Stimulated activated CD4-positive, alpha-beta T cell treated with anti-CD3 and anti-CD28 coated beads, Interleukin-1b, Interleukin-23, amount 100 ng/mL, for 4 hours (primary cell): Measurements from ENCODE around the gene TPRKB.
"Not testable (repeated sequence)": the region's sequence is repeated elsewhere in the genome, so short reads cannot be mapped to it uniquely, and the experiment has no call there.

Source experiments
- DNase-seq, 2 donors: peaks; one replicate each; pipeline ENCODE4 v3.0.0-alpha.2; 2020; ENCODE audit warnings: low read depth in 2 of 2

The TPRKB gene

DNA sequence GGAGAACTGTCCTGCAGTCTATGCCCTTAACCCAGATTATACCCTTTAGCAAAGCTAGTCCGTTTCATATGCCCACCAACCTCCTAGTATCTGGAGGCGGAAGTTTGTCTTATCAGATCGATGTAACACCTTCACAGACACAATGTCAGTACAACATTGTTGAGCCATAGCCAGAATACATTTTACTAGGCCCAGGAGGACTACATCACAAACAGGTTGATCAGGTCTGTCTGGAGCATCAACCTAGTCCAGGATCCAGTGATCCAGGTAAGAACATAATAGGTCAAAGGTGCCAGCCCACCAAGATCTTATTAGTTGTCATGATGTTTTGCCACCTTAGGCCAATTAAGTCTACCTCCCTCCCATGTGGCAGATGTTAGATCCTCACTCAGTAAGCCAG lies 2.0 kb upstream of the TPRKB start:
- DNase-seq: no peak

DNA sequence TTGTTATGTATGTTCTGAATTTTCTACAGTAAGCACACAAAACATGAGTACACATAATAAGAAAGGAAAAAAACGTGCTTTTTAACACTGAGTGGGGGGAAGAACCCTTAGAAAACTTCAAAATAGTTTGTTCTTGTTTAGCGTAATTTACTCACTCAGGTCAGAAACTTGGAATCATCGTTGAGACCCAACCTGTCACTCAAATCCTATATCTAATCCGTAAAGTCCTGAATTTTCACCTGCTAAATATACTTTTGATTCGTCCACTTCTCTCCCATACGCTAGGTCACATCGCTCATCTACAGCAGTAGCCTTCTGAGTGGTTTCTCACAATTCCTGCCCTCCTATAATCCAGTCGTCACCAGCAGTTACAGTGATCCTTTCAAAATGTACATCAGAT lies 767 bp downstream of the TPRKB start:
- DNase-seq: no peak

DNA sequence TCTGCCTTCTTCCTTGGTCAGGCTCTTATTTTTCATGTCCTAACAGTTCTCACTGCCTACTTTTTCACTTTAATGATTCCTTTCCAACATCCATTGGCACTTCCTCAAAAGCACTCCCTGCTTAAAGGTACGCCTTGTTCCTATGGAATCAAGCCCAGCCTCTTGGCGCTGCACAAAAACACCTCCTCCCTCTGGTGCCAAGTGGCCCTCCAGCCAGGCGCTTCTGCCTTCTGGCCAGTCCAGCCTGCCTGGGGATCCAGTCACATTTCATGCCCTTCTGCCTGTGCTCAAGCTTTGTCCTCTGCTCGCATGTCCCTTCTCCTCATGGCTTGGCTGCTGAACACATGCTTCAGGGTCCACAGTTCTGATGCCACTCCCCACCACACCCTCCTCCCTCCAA lies 6.3 kb downstream of the TPRKB start:
- DNase-seq: no peak

DNA sequence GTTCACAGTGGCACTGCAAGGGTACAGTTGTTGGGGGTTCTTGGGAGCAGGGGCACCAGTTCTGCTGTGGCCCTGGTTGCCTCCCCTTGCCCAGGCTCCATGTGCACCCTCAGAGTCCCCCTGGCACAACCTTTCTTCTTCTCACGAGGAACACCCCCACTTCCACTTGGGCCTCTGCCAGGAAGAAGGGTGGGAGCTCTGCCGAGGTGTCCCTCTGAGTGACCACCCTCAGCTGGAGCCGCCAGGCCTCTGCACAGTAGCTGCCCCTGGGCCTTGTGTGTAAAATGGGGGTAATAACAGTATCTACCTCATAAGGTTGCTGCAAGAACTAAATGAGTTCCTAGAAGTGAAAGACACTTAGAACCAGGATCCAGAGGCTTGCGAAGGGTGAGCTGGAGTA lies 8.4 kb downstream of the TPRKB start:
- no peak for DNase-seq

DNA sequence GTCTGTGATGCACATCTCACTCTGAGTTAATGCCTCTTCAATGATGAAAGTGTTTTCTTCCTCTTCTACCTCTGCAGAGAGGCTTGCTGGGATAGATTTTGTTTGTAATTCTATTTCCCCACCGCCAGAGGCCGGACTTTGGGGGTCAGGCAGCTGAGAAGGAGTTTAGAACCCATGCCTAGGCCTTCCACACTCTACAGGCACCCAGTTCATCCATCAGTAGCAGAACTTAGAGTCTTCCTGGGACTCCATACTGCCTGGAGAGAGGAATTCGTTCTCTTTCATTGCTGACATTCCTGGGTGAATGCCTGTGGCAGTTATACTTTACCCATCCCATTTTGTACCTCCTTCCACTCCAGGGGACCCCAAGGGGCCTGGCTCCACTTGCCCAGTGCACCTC lies 9.1 kb downstream of the TPRKB start:
- DNase-seq: no peak

DNA sequence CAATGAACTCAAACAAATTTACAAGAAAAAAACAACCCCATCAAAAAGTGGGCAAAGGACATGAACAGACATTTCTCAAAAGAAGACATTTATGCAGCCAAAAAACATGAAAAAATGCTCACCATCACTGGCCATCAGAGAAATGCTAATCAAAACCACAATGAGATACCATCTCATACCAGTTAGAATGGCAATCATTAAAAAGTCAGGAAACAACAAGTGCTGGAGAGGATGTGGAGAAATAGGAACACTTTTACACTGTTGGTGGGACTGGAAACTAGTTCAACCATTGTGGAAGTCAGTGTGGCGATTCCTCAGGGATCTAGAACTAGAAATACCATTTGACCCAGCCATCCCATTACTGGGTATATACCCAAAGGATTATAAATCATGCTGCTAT lies 10.5 kb downstream of the TPRKB start:
- not testable (repeated sequence) for DNase-seq

DNA sequence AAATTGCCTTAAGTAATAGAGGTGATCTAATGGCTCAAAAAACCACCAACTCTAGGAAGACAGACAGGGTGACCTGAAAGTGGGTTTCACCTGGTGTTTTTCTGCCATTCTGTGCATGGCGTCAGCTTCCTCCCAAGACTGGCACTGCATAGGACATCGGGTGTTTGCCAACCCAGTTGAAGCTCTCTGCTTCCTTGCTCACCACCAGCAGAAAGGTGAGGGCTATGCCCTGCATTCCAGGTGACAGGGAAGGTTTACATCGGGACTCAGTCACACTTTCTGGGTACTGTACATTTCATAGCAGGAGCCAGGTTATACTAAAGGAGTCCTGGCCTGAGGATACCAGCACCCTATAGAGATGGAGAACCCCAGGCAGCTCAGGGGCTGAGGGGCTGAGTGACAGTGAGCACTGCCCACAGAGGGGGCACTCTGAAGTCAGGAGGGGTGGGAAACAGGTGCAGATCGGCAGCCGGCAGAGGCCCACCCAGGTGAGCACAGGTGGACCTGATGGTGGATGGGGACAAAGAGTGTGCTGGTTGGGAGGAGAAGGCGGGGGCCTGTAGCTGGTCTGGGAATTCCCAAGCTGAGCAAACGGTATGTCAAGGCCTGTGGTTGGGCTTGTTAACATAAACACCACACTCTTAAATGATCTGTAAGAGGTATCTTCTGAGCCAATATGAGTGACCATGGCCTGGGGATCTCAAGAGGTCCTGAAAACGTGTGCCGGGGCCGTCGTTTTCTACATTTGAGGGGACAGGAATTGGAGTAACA lies 18.1 kb downstream of the TPRKB start:
- DNase-seq: no peak

DNA sequence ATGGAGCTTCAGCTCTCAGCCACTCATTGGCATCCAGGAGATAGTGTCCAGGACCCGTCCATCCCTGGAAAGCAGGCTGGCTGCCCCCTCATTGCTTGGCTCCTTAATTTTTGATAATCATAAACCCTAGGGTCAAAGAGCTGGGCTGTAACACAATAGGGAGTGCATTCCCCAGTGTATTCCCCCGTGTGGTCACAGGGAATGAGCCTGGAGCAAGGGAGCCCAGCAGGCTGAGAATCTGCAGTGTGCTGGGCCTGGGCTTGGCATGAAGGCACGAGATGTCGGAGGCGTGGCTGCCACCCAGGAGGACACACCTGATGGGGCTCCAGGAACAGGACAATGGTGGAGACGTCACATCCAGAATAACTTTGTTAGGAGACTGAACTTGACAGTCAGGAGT lies 18.7 kb downstream of the TPRKB start:
- no peak for DNase-seq

DNA sequence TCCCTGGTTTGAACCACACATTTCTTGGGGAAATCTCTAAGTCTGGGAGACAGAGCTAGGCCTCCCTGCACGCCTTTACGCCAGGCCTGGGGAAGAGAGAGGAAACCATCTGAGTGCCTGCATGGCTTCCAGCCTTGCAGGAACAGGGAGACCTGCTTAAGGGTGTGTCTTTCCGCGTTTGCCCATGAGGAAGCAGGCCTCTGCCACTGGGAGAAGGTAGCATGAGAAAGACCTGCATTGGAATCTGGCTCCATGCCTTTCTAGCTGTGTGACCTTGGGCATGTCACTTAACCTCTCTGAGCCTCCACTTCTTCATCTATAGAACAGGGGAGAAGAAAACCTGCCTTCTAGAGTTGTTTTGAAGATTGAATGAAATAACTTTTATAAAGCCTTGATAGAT lies 19.4 kb downstream of the TPRKB start:
- not testable (repeated sequence) for DNase-seq

DNA sequence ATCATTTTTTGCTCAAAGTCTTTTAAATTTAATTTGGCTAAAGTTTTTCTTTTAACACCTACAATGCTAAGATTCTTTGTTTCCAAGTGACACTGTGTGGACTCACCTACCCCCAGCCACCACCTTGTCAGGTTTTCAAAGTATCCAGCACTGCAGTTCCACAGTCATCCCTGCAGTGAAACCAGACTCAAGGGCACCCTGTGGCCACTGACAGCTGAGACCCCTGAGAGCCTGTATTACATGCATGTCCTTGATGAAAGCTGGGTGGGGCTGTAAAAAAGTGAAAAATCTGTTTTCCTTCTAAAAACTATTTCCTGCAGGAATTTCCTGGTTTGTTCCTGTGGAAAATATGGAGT lies 19.9 kb downstream of the TPRKB start:
- no peak for DNase-seq

DNA sequence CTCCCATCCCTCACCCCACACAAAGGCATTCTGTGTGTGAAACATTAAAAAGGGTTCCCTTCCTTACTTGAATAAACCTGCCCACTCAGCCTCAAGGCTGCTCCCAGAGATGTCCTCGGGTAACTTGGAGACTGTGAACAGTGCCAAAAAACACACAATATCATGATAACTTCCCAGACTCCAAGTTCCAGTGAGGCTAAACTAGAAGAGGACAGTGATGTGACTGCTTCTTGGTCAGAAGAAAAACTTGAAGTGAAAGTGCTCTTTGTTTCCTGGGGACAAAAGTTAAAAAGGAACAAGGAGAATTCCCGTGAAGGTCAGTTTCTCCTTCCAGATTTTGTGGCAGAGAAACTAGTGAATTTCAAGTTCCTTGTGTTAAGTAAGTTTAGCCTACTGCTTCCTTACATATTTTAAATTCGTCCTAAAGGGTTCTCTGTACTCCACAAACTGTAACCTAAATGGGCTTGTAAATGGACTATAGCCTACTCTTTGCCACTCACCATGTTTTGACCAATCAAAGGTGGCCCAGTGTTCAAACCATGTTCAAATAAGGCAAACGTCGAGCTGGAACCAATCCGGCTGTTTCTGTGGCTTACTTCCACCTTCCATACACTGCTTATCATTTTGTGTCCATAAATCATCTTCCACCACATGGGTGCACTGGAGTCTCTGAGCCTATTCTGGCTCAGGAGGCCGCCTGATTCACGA lies 20.4 kb downstream of the TPRKB start:
- DNase-seq: no peak

DNA sequence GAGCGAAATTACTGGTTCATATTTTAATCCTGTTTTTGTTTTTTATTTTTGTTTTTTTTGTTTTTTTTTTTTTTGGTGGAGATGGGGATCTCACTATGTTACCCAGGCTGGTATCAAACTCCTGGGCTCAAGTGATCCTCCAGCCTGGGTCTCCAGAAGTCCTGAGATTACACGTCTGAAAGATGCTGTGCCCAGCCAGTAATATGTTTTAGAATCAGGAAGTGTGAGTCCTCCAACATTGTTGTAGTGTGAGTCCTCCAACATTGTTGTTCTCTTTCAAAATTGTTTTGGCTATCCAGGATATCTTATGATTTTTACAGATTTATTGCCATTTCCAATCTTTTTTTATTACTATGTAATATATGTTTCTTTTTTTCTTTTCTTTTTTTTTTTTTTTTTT lies 23.1 kb downstream of the TPRKB start:
- no peak for DNase-seq

DNA sequence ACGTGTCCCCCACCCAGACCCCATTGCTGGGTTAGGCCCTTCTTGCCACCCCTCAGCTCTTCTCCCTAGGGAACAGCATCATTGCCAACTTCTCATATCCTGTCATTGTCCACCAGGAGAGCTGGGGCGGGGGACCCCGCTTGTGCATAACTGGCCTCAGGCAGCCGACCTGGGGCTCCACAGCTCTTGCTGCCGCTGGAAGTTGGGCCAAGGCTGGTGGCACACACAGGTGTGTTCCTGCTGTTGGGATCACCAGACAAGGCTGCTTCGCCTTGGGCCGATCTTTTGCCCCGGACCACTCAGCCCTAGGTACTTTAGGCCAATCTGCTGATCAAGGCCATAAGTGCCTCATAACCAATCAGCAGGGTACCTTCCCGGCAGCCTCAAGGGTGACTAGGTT lies 28.6 kb downstream of the TPRKB start:
- no peak for DNase-seq

DNA sequence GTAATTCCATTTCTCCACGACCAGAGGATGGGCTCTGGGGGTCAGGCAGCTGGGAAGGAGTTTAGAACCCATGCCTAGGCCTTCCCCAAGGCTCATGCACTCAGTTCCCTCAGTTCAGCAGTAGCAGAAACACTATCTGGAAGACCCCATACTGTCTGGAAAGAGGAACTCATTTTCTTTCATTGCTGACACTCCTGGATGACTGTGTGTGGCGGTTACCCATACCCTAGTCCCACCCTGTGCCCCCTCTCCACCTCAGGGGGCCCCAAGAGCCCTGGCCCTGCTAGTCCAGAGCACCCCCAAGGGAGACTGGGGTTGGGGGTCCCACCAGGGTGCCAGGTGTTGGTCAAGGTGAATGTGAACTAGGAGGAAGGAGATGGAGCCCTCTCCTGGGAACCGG lies 29.5 kb downstream of the TPRKB start:
- DNase-seq: no peak

DNA sequence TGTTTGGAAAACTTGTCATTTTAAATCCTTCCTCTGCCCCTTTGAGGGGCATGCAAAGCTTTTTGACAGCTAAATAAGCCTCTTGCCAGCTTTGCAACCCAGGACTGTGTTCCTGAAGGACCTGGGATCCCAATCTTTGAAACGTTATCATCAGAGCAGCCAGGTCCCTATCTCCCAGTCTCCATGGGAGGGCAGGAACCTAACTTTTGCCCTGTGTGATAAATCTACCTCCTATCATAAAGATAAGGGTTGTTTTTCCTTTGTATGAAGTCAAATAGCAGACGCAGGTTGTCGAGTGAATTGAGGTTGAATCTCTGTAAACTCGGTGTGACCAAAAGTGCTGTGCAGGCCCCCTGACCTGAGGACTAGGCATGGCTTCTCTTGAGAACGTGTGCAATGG lies 30.1 kb downstream of the TPRKB start:
- no peak for DNase-seq

DNA sequence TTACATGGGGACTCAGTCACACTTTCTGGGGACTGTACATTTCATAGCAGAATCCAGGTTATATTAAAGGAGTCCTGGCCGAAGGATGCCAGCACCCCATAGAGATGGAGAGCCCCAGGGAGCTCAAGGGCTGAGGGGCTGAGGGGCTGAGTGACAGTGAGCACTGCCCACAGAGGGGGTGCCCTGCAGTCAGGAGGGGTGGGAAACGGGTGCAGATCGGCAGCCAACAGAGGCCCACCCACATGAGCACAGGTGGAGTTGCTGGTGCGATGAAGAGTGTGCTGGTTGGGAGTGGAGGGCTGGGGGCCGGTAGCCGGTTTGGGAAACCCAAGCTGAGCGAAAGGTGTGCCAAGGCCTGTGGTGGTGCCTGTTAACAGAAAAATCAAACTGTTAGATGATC lies 32.1 kb downstream of the TPRKB start:
- DNase-seq: no peak

DNA sequence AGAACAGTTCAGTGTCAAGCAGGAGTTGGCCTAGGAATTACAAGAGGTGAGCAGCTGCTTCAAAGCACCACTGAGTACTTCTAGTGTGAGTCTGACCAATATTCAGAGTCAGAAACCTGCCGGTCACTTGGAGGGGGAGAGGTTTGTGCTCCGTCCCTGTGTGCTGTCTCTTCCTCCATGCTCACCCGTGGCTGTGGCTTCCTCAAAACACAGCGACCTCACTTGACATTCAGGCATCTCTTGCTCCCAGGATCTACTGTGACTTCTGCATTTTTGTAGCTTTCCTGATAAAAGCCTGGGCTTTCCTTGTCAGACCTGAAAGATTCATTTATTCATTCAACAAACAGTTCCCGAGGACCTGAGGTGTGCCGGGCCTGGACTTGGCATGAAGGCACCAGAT lies 32.9 kb downstream of the TPRKB start:
- no peak for DNase-seq

DNA sequence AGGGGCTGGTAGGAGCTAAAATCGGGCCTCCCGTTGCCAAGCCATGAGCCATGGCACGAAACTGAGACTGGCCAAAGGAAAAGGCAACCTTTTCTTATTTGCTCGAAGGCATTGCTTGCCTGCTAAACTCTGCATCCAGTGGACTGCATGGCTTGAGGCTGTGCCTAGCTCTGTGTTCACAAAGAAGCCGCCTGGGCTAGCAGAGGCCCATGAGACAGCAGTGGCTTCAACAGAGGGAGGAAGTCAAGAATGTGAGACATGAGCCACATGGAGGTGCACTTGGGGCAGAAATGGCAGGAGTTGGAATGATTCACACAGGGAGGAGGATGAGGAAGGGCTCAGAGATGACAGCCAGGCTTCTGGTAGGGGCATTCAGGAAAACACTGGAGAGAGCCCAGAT lies 33.5 kb downstream of the TPRKB start:
- no peak for DNase-seq

DNA sequence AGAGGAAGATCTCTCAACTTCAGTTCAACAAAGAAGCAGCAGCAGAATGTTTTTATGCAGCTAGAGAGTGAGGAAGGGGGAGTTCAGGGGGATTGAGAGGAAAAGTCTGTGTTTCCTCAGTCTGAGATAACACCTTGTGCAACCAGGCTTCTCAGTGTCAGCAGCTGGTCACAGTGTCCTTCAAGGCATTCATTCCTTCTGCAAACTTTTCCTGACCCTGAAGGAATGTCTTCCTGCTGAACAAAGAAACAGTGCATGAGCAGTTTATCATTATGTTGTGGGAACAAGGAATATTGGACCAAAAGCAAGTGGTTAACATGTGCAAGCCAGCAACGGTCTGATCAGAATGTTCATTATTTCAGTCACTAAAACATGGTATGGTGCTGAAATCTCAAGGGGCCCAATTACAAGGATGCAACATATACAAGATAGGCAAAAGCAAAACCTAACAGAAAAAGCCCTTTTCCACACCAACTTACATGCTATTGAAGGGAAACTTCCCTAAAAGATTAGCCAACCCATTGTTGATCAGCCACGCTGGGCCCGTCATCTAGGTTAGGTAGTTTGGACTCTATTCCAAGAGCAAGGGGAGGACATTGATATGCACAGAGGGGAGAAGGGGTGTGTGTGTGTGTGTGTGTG lies 34.2 kb downstream of the TPRKB start:
- DNase-seq: not testable (repeated sequence)

DNA sequence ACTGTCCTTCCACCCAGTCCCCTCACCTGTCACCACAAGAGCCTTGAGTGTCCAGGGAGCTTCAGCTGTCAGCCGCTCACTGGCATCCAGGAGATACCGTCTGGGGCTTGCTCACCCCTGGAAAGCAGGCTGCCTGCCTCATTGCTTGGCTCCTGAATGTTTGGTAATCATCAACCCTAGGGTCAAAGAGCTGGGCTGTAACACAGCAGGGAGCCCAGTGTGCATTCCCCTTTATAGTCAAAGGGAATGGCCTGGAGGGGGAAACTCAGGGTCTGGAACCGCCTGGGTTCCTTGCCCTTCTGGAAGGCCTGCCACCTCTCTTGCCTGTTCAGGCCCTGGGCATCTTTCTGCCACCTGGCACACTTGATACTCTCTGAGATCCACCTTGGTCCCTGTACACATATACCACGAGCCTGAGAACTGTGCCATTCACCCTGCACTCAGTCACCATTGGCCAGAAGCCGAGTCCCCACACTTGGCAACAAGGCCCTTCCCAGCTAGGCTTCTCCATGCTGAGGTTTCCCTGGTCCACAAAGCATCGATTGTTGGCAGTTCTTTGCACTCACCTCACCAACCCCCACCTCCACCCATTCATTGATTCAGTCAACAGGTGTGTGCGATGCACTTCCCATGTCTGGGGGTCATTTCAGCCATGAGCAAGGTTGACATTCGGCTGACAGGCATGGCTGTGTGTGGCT lies 35.0 kb downstream of the TPRKB start:
- DNase-seq: no peak

DNA sequence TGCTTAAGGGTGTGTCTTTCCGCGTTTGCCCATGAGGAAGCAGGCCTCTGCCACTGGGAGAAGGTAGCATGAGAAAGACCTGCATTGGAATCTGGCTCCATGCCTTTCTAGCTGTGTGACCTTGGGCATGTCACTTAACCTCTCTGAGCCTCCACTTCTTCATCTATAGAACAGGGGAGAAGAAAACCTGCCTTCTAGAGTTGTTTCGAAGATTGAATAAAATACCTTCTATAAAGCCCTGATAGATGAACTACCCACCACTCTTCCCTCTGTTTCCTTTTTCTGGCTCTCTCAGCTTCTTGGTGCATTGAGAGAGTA lies 35.7 kb downstream of the TPRKB start:
- not testable (repeated sequence) for DNase-seq

DNA sequence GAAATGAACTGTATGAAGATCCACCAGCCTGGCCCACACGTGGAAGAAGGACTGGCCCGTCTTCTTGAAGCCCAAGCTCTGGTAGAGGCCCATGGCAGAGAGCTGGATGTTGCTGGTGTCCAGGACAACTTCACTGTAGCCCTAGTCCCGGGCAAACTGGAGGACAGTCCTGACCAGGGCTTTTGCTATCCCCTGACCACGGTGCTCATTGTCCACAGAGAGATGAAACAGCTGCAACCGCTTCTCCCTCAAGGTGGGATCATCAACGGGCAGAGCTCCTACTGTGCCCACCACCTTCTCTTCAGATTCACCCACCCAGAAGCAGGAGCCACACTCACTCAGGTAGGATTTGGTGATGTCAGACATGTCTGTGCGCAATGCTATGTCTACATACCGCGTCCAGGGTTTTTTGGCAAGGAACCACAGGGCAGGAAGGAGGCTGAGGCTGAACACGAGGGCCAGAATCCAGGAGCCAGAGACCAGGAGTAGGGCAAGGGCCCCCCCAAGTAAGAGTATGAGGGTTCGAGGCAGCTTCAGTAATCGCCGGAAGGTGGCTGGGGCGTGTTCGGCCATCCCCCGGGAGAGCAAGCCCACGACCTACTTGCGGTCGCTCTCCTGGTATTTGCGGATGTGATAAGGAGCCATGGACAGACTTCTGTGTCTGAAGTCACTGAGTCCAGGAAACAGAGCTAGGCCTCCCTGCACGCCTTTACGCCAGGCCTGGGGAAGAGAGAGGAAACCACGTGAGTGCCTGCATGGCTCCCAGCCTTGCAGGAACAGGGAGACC lies 36.3 kb downstream of the TPRKB start:
- DNase-seq: no peak
